ENCODE measurements around the gene HOXD4. TPM values are rescaled to one million over a fixed set of nuclear protein-coding genes. Genes with fewer than 3 reads are reported as not detected.

Gene HOXD4
- total RNA-seq, 1 donor from 2014 or later, result not detected

DNA sequence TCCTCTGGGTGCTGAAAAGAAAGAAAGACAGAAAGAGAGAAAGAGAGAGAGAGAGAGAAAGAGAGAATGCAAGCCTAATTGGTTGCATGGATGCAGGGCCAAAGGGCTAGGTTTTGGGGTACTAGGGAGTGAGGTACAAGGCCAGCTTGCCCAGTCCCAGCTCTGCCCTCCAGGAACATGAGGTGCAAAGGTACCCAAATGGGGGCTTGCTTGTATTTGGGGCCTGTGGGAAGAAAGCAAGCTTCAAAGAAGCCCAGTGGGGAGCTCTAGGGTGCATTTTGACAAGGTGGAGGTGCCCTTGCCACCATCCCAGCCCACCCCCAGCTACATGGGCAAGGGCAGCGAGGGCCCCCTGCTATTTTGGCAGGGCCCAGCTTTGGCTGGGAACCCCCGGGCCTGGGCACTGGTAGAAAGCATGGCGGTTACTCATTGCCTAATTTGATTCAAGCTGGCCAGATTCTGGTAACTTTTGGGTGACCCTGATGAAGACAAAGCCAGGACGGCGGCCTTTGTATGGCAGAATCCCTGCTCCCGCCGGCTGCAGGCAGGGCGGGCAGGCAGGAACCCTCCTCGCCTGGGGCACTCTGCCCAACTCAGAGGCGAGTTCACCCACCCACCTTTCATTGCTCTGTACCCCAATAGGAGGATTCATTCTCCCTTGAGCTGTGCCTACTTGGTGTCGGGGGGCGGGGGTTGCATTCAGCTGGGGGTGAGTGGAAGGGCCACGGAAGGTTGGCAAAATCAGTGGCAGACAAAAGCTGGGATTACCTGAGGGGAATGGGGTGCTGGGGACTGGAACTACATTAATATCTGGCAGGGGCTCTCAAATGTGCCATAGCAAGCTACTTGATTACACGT lies 537 bp upstream of the HOXD4 start:
- H3K9me3 Mint-ChIP-seq (ENCODE audit: low read depth), result no peaks in the 10 kb centered on the region
- H3K4me1 Mint-ChIP-seq (ENCODE audit: low read depth), result no peaks in the 10 kb centered on the region
- DNase-seq (ENCODE audit: low spot score), result no peak
- H3K4me3 Mint-ChIP-seq (ENCODE audit: unreplicated experiment), result no peak overlapping the region
- TF ChIP-seq CTCF (IDR thresholded peaks at IDR 0.05), result no peak
- no peak overlapping the region for H3K27ac Mint-ChIP-seq (ENCODE audit: unreplicated experiment)
- H3K36me3 Mint-ChIP-seq (ENCODE audit: low read depth), result no peaks in the 10 kb centered on the region
- H3K27me3 Mint-ChIP-seq (ENCODE audit: low read depth), result peaks cover 90% of the 10 kb centered on the region

DNA sequence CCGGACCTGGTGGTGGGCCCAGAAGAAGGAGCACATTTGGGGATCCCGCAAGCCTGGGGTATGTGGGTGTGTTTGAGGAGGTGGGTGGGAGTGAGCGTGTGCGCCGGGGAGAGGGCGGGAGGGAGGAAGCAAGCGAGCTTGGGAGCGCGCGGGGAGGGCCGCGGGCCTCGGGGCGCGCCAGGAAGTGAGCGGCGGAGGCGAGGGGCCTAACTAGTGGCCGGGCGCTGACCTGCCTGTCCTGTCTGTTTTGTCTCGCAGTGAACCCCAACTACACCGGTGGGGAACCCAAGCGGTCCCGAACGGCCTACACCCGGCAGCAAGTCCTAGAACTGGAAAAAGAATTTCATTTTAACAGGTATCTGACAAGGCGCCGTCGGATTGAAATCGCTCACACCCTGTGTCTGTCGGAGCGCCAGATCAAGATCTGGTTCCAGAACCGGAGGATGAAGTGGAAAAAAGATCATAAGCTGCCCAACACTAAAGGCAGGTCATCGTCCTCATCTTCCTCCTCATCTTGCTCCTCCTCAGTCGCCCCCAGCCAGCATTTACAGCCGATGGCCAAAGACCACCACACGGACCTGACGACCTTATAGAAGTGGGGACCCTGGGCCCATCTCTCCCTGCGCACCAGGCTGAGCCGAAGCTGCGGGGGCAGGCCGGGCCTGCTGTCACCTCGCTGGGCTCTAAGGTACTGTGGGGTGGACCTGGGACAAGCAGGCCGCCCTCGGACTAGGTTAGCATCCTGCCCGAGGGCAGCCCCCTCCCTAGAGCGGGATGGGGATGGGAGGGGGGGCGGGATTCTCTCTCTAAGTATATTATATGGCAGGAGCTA lies 1.2 kb downstream of the HOXD4 start:
- H3K27ac Mint-ChIP-seq (ENCODE audit: unreplicated experiment), result no peak overlapping the region
- no peak for TF ChIP-seq CTCF (IDR thresholded peaks at IDR 0.05)
- no peak overlapping the region for H3K4me3 Mint-ChIP-seq (ENCODE audit: unreplicated experiment)

GRCh38 chr2:176154576-176155252 lies 3.4 kb downstream of the HOXD4 start:
- TF ChIP-seq CTCF (IDR thresholded peaks at IDR 0.05), result no peak
- Mint-ChIP-seq H3K9me3 (ENCODE audit: low read depth) (no peaks in the 10 kb centered on the region), H3K27me3 (ENCODE audit: low read depth) (peaks cover 80% of the 10 kb centered on the region)

More for the DNA sequence above, 1.2 kb downstream of the HOXD4 start:
- Mint-ChIP-seq H3K27me3 (ENCODE audit: low read depth) (peaks cover 86% of the 10 kb centered on the region), H3K36me3 (ENCODE audit: low read depth) (no peaks in the 10 kb centered on the region), H3K9me3 (ENCODE audit: low read depth) (no peaks in the 10 kb centered on the region), H3K4me1 (ENCODE audit: low read depth) (peaks cover 3% of the 10 kb centered on the region)
- DNase-seq (ENCODE audit: low spot score), result no peak

DNA sequence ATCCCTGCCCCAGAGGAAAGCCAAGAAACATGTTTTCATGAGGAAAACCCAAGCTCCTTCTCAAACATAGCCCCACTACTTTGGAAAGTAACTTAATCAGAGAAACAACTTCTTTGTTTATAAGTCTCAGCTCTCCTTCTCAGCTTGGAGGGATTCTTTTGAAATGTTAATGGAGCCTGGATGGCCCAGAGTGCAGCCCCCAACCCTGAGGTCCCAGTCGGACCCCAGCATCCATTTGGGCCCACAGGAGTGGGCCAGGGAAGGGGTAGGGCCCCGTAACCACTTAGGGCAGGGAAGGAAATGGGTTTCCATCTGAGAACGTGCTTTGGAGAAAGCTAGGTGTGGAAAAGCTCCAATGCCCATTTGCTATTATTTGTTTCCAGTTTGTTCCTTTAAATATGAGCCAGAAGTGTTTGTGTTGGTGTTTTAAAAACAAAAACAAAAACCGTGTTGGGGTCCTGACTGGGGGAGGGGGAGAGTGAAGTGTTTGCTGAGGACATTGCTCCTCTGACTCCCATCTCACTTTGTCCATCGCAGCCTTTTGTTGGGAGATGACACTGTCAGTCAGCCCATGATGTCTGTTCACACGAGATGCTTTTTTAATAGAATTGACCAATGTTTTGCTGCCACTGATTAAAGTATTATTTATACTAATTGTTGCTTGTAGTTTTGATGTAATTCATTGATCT lies 4.2 kb downstream of the HOXD4 start:
- Mint-ChIP-seq H3K36me3 (ENCODE audit: low read depth) (peaks cover 2% of the 10 kb centered on the region), H3K4me1 (ENCODE audit: low read depth) (peaks cover 6% of the 10 kb centered on the region), H3K9me3 (ENCODE audit: low read depth) (no peaks in the 10 kb centered on the region), H3K27me3 (ENCODE audit: low read depth) (peaks cover 79% of the 10 kb centered on the region), H3K27ac (ENCODE audit: unreplicated experiment) (no peak overlapping the region), H3K4me3 (ENCODE audit: unreplicated experiment) (no peak overlapping the region)
- no peak for TF ChIP-seq CTCF (IDR thresholded peaks at IDR 0.05)
- DNase-seq (ENCODE audit: low spot score), result no peak

More at GRCh38 chr2:176154576-176155252, 3.4 kb downstream of the HOXD4 start:
- H3K4me1 Mint-ChIP-seq (ENCODE audit: low read depth), result peaks cover 6% of the 10 kb centered on the region
- peaks cover 2% of the 10 kb centered on the region for H3K36me3 Mint-ChIP-seq (ENCODE audit: low read depth)
- H3K4me3 Mint-ChIP-seq (ENCODE audit: unreplicated experiment), result no peak overlapping the region
- no peak overlapping the region for H3K27ac Mint-ChIP-seq (ENCODE audit: unreplicated experiment)
- no peak for DNase-seq (ENCODE audit: low spot score)
